Medulla oblongata (tissue), 1 donor: ENCODE data around the gene ZNF343.
"Not testable (repeated sequence)": the region's sequence is repeated elsewhere in the genome, so short reads cannot be mapped to it uniquely, and the experiment has no call there.

Experiments
- DNase-seq: peaks from one replicate; pipeline ENCODE4 v3.0.0-alpha.2; 2015; ENCODE audit errors: extremely low spot score

The ZNF343 gene

GRCh38 chr20:2521369-2522305, 12.9 kb upstream of the ZNF343 start:
- DNase-seq = peak; percentile 44

GRCh38 chr20:2520617-2521016, 11.9 kb upstream of the ZNF343 start:
- no peak for DNase-seq

- no peak for DNase-seq
Measured at GRCh38 chr20:2519115-2519809, 10.5 kb upstream of the ZNF343 start.

GRCh38 chr20:2518558-2518957, 9.8 kb upstream of the ZNF343 start:
- no peak for DNase-seq

GRCh38 chr20:2518096-2518495, 9.4 kb upstream of the ZNF343 start:
- no peak for DNase-seq

GRCh38 chr20:2516399-2516798, 7.7 kb upstream of the ZNF343 start:
- no peak for DNase-seq

- no peak for DNase-seq
Measured at GRCh38 chr20:2515203-2515602, 6.5 kb upstream of the ZNF343 start.

GRCh38 chr20:2509794-2510193, 1.1 kb upstream of the ZNF343 start:
- DNase-seq = no peak

GRCh38 chr20:2509468-2509781, 710 bp upstream of the ZNF343 start:
- no peak for DNase-seq

GRCh38 chr20:2507875-2508630, 662 bp downstream of the ZNF343 start:
- no peak for DNase-seq

GRCh38 chr20:2507464-2507863, 1.3 kb downstream of the ZNF343 start:
- DNase-seq = no peak

GRCh38 chr20:2506426-2506825, 2.3 kb downstream of the ZNF343 start:
- DNase-seq = not testable (repeated sequence)

- not testable (repeated sequence) for DNase-seq
Measured at GRCh38 chr20:2504803-2505202, 3.9 kb downstream of the ZNF343 start.

GRCh38 chr20:2502808-2503384, 5.8 kb downstream of the ZNF343 start:
- not testable (repeated sequence) for DNase-seq

GRCh38 chr20:2485661-2486060, 23.1 kb downstream of the ZNF343 start:
- DNase-seq = no peak

- DNase-seq = no peak
Measured at GRCh38 chr20:2485080-2485479, 23.6 kb downstream of the ZNF343 start.

GRCh38 chr20:2483504-2483903, 25.2 kb downstream of the ZNF343 start:
- DNase-seq = no peak

GRCh38 chr20:2480381-2480780, 28.3 kb downstream of the ZNF343 start:
- no peak for DNase-seq

GRCh38 chr20:2476742-2477615, 31.7 kb downstream of the ZNF343 start:
- DNase-seq = no peak

GRCh38 chr20:2475850-2476741, 32.6 kb downstream of the ZNF343 start:
- DNase-seq = no peak
